ENCODE measurements around the gene CEP78.

The CEP78 gene

DNA sequence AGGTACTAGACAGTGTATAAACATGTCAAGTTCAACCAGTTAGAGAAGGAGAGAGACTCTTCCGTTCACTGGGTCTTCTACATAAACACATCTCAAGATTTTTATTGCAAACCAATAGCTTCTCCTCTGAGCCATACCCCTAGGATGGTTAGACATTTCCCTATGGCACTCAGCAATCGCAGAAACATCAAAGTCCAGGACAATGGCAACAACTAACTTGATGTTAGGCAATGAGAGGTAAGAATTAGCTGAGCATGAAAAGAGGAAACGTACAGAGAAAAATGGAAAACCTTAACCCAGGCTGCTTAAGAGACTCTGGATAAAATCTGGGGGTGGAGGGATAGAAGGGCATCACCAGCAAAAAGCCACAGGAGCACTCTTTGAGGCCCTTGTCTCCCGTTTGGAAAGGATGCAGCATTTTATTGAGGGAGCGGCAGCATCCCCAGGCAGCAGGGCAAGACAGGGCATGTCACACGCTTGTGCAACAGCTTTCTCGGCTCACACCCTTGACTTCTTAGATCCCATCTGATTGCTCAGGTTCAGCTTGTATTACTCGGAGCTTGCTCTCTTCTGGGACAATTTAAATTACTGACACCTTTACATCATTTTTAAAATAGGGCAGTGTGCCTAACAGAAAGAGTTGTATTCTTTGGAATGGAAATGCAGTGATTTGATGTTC is 52.5 kb downstream of the CEP78 start:
- DNase-seq, result no peak

DNA sequence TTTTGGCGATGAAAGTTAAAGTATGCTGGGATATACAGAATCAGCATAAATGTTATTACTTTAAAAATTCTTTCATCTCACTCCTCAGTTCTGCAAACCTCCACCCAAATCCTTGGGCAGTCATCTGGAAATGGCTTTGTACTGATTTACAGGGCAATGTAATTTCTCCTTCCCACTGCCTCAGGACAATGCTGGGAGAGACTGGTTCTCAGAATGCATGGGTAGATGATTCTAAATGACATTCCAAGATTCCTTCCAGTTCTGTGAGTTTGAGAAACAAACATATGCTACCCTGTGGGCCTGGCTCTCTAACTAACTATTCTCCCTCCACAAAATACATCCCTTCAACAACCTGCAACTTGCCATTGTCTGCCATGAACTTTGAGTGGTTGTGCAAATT is 53.6 kb downstream of the CEP78 start:
- no peak for DNase-seq

DNA sequence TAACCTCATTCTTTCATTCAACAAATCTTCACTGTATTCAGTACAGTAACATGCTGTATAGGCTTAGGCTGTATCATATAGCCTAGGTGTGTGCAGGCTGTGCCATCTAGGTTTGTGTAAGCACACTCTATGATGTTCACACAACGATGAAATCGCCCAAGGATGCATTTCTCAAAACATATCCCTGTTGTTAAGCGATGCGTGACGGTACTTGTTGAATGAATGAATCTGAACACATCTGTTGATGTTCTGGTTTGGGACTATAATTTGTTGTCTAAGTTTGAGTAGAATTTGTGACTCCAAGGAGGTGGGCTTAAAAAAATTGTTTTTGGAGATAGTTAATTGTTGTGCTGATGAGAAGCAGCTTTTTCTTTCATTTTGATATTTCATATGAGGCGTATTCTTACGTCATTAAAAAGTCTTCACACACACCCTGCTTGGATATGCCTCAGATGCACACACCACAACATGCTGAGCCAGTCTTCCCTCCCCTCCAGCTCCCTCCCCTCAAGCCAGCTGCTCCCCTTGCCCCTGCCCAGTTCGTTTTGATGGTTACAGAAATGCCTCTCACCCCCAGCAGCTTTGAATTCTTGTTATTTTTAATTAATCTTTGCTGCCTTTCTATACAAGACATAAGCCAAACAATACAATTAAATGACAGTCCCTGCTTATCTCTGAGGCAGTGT is 55.5 kb downstream of the CEP78 start:
- DNase-seq, result no peak

DNA sequence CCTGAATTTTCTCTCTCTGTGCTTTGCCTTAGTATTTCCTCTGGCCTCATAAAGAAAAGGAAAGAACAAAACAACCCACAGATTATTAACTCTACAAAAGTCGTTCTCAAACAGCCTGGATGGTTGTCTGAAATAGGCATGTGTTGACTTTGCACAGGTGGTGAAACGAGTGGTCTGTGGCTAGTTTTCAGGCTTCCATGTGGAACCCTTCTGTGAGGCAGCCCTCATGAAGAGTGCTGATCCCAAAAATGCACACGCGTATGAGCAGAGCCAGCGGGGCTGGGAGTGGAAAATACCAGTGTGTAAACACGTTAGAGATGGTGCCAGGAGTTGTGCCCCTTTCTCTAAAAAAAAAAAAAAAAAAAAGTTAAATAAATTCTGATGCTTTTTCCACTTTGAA is 56.2 kb downstream of the CEP78 start:
- no peak for DNase-seq

DNA sequence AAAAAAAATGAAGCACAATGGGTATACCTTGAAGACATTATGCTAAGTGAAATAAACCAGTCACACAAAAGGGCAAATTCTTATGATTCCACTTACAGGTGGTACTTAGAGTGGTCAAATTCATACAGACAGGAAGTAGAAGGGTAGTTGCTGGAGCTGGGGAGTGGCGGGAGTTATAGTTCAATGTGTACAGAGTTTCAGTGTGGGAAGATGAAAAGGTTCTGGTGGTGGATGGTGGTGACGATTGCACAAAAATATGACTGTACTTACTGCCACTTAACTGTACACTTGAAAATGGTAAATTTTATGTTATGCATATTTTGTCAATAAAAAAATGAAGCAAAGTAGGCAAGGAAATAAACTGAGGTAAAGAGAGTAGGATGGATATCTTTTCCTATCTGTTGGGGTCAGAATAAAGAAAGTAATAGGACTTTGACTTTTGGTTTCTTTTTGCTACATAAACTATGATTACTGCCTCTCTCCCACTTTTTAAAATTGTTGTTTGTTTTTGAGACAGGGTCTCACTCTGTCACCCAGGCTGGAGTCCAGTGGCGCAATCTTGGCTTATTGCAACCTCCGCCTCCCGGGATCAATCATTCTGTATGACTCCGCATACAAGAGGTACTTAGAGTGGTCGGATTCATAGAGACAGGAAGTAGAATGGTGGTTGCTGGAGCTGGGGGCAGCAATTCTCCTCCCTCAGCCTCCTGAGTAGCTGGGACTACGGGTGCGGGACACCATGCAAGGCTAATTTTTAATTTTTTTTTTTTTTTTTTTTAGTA is 57.0 kb downstream of the CEP78 start:
- no peak for DNase-seq

DNA sequence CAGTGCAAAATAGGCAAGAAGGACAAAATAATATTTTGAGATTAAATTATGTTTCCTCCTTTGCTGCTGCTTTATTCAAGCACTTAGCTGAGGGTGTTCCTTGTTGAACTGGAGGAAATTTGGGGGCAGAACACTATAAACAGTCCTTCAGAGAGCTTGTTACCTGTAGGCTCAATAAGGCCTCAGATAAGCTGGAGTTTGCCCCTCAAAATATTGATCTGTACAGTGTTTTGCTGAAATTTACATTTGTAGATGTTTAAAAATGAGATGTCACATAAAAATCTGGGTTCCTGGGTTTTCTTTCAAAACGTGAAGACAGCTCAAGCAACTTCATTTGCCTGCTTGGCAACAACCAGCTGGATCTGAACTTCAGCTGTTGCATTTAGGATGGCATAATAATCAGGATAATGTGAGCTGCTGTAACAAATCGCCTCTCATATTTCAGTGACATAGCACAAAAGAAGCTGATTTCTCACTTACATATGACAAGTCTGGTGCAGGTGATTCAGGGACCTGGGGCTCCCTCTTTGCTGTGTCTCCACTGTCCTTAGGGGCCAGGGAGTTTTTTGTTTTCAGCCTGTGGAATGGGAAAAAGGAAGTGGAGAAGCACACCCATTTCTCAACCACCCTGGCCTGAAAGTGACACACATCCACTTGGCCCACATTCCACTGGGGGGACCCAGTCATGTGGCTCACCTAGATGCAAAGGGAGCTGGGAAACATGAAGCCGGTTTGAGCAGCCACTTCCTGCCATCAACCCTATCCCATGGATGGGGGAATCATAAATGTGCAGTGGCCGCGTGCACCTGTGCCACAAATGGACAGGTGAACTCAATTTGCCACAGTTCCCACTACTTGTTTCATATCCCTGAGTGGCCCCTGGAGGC is 58.7 kb downstream of the CEP78 start:
- DNase-seq, result no peak

DNA sequence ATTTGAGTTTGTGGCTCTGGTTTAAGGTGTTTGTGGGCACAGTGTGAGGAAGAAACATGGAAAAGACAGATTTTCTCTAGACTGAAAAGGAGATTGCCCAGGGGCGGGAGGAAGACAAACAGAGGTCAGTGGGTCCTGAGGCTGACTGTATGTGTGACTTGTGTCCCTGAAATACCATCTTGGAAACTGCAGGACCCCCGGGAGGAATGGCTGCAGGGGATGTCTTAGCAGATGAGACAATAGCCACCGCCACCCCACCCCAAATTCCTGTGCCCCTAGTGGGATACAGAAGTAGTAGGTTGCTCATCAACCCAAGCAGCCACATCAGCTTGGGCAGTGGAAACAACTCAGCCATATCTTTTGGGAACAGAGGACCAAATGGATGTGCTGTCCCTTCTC is 59.3 kb downstream of the CEP78 start:
- DNase-seq, result no peak

DNA sequence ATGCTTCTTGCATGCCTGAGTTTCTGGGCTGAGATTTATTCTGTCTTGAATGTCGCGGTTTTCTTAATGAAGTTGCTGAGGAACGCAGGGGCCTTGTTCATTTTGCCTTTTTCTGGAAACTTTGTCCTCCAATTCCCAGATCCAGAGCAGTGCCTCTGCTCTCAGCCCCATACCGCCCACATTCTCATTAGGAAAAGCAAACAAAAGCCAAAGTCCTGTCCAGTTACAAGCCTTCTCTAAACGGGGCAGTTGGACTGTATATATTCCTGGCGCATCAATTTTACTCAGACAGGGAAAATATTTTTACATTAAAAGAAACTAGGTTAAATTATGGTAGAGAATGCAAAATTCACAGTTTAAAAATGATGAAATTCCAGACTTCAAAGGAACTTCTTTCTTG is 59.9 kb downstream of the CEP78 start:
- DNase-seq, result no peak

DNA sequence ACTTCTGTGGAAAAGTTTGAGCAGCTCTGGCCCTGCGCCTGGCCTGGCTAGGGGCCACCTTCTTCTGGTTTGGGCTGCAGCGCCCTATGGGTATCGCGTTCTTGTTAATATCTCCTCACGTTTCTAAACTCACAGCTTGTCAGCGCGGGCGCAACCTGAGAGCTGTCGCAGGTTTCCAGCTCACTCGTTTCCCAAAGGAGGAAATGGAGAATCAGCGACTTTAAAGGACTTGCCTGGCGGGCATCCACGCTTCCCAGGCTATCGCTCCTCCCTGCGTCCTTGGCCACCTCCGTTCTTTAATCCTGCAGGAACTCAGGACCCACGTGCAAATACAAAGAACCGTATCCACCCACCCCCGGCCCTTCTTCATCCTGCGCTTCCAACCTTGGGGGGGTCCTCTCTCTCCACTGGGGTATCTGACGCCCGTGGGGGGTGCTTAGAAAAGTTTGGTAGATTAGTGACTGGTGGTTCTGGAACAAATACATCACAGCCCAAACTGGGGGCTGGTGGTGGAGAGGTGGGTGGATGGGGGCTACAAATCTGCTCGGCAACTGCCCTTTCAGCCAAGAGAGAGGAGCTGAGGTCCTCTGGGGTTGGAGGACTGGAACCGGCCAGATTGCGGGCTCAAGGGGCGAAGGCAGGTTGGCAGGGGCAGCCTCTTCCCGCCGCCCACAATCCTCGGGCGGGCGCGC is 60.5 kb downstream of the CEP78 start:
- DNase-seq, result peak; percentile 65

DNA sequence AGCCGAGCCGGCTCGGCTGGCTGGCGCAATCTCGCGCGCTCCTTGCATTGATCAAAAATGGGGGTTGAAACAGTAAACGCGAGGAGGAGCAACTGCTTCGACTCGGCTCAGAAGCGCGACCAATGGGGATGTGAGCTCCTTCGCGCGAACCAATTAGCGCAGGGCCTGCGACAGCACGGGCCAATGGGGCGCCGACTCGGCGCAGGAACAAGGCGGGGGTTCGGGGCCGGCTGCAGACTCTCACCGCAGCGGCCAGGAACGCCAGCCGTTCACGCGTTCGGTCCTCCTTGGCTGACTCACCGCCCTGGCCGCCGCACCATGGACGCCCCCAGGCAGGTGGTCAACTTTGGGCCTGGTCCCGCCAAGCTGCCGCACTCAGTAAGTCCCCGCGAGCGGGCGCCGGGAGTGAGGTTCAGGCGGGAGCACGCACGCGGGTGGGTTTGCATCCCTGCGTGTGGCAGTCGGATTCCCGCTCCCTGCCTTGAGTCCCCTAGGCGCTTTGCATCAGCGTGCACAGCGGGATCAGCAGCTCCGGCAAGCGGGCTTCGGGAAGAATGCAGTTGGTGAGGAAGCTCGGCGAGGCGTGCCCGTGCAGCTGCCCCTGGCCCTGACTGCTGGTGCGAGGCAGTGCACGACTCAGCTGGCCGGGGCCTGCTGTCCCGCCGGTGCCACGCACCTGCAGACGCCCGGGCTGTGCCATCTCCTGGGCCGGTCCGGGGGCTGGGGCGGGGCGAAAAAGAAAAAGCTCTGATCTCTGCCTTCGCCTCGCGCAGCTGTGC is 61.2 kb downstream of the CEP78 start, which contains the start of gene PSAT1:
Gene PSAT1 (plus strand): TSS at position 233 of the 779 bp plus-strand sequence. CDS start 86 bp downstream, at position 319.
- DNase-seq, result peak; percentile 99

DNA sequence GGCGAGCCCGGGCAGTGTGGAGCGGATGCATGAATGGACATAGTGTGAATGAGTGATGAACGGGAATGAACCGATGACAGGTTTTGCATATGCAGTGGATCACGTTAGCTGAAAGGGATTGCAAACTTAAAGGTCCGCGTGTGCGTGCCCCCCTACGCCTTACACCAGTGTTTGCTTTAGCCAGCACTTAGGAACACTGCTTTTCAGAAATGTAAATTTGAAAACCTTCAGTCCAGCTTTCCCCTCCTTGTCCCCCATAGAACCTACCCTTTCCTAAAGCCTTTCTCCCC is 61.7 kb downstream of the CEP78 start:
- DNase-seq, result peak; percentile 47

DNA sequence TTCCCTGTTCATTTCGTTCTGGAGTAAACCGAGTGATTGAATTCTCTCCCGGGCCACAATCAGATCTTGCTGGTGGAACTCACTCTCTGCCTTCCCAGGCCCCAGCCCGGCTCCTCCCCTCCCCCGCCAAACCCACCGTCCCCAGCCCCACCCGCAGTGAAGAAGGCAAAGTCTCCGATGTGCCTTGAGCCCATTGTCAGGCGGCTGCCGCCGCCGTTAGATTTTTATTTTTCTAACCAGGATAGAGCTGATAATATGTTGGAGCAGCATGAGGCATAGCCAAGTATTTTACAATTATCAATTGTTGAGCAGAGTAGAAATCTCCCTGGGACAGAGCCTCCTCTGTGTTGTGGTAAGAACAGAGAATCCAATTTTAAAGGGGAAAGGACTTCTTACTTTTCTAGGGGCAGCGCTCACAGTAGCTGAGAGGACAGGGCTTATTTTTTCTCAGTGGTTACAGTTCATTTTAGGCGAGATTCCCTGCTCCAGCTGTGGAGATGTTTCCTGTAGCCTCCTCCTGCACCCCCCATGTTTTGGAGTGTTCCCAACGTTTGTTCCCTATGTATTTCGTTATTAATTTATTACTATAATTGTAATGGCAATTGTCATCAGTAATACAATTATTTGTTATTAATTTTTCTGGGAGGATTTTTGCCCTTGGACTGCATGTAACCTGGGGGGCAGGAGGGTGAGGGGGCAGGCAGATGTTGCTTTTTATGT is 62.3 kb downstream of the CEP78 start:
- DNase-seq, result no peak

DNA sequence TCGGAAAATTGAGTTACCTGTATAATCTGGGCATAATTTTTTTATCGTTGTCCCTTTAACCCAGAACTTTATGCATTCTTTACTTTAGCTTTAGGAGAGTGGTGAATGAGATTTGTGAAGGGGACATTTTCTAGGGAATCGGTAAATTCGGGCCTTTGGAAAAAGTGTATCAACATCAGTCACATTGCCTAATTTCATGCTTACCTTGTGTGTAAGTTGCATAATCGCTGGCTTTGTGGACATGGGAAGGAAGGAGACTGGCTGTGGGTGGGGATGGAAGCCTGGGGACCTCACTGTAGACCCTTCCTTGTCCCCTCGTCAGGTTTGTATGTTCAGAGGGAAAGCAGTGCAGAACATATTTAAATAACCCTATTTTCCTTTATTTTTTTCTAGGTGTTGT is 64.3 kb downstream of the CEP78 start:
- DNase-seq, result no peak

DNA sequence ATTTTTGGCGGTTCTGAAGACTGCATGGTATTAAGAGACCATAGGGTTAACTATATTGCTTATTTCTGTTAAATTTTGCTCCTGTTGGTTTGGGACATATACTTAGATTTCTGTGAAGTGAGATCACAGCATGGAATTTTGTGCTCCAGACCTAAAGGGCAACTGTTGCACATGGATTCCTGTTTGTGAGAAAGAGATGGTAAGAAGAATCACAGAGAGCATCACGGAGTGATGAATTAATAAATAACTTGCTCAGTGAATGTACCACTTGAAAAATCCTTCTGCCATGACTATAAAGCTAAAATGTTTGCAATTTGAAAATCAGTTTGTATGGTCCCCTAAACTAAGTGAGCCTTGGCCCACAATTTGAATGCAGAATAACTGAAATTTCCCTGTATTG is 65.6 kb downstream of the CEP78 start:
- no peak for DNase-seq

DNA sequence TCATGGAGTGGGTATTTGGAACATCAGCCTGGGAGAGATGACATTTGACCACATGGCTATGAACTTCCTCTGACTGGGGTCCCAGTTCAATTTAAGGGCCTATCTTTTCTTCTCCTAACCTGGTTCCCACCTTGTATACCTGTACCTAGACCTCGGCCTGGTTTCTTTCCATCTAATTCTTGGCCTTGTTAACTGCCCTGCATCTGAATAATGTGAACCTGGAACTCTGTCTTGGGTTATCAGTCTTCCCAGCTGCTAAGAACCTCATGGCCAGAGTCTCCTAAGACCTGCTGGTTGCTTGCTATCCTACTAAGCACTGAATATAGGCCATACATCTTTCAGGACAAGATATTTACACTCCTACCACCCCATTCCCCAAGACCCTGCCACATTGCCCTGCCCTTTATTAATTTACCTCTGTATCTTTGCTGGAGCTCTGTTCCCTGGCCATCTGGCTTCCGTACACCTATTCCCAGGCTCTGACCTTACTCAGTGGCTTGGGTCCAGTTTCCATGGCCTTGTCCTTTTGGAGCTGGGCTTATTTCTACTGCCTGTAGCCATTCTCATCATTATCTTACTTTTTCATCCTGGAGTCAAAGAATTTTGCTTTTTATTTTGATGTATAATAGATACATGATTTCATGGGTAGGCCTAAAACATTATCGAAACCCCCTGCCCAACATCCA is 67.6 kb downstream of the CEP78 start:
- DNase-seq, result no peak

DNA sequence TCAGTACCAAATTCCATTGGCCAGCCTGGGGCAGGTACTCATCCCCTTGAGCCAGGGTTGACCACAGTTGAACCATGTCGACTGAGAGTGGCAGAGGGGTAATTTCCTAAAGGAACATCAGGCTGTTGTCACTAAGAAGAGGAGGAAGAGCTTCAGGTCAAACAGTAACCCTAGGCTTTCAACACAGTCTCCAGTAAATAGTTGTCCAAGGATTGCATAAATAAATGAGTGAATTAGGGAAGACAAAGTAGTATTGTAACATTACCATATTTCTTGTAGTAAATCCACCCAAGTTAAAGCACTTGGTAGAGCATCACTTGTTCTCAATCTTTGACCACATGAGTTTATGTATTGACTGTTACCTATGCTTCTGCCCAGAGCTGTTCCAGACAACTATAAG is 68.5 kb downstream of the CEP78 start:
- DNase-seq, result no peak

DNA sequence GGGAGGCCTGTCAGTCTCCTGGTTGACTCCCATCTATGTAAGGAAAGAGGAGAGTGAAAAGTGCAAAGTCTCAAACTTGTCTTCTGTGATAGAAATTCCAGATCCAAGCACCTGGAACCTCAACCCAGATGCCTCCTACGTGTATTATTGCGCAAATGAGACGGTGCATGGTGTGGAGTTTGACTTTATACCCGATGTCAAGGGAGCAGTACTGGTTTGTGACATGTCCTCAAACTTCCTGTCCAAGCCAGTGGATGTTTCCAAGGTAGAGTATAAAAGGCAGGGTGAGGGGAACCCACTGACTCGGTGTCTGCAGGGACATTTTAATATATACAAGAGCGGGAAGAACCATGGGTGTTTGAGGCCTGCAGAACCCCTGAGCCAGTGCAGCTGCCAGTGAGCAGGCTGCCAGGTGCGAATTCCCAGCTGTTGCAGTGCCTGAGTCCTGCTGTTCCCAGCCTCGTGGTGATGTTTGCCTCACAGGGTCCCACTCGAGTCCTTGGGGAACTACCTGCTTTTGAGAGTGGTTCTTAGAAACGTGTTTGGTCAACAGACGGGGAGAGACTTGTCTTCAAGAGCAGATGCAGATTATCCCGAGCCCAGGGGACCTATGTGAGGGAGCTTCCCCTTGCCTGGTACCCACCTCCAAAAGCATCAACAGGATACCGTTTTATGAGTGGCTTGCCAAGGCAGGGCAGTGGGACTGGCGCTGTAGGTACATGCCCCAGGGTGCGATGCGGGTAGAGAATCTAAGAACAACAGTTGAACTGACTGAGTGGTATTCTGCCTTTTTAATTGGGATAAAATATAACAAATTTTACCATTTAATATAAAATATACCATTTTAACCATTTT is 70.6 kb downstream of the CEP78 start:
- DNase-seq, result no peak

DNA sequence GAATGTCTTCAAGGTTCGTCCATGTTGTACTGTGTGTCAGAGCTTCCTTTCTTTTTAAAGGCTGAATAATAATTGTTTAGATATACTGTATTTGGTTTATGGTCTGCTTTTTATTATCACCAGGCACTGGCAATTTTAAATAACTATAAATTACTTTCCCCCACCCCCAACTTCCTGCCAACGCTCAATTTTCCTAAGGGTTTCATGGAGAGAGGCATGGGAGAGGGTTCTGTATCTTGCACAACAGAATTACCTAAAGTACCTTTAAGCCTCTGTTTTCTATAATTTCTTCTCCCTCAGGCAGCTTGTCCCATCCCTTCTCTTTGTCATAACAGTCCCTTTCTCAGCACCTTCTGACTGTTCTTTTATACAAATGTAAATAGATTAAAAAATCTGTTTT is 71.5 kb downstream of the CEP78 start:
- DNase-seq, result no peak

DNA sequence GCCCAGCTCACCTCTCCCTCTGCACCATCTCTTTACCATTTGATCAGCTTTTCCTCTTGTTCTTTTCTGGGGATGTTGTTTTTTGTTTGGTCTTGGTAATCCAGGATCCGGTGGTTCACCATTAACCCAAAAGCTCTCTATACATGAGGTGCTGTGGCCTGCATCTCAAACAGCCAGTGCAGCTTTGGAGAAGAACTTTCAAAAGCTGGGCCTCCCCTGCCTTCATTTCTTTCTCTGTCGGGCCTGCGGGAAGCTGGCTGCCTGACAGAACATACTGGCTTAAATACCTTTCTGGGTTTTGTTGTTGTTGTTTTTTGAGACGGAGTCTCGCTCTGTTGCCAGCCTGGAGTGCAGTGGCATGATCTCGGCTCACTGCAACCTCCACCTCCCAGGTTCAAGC is 73.2 kb downstream of the CEP78 start:
- no peak for DNase-seq

Measured in fibroblast of skin of abdomen (primary cell).